AG09319 (cell line): Measurements from ENCODE around the gene ORAI1.

Experiments used
- DNase-seq: peaks from one replicate; pipeline ENCODE4 v3.0.0-alpha.2; 2010; ENCODE audit warnings: low read depth; ENCODE audit errors: extremely low read depth
- CTCF ChIP-seq: IDR thresholded peaks from 2 replicates; pipeline ENCODE4 v1.5.1; 2011; ENCODE audit warnings: low read depth, mild to moderate bottlenecking, inconsistent platforms, low read length, moderate library complexity

ORAI1 gene

GRCh38 chr12:121648458-121649028, 22.2 kb downstream of the ORAI1 start:
- TF ChIP-seq CTCF: no peak
- no peak for DNase-seq

- no peak for DNase-seq
- TF ChIP-seq CTCF: no peak
Observed at GRCh38 chr12:121649322-121649721, 23.0 kb downstream of the ORAI1 start.

DNA sequence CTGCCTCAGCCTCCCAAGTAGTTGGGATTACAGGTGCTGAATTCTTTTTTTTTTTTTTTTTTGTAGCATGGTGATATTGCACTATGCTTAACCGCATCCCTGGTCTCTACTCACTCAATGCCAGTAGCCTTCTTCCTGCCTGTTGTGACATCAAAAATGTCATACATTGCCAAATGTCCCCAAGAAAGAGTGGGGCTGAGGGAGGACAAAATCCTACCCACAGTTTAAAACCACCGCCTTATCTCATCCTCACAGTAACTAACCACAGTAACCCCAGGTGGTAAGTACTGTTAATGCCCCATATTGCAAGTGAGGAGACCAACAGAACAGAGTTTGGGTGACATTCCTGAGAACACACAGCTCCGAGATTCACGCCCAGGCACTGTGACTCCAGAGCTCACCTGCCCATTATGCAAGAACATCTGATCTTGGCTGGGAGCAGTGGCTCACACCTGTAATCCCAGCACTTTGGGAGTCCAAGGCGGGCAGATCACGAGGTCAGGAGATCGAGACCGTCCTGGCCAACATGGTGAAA, 23.6 kb downstream of the ORAI1 start:
- TF ChIP-seq CTCF: no peak
- no peak for DNase-seq

DNA sequence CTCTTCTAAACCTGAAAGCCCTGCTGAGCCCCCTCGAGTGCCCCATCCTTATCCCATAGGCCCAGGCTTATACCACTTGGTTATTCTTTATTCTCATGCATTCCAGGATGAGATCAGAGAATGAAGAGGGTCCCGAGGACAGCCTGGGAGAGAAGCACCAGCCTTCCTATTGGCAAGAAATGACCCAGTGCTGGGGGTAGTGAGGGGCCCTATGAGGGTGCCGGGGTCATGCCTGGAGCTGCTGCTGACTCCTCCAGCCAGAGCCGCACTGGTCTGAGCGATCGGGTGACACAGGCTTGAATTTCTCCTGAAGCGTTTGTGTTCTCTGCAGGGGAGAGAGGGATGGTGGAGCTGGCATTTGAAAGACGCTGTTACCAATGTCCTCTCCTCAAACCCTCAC, 25.0 kb downstream of the ORAI1 start:
- TF ChIP-seq CTCF: no peak
- DNase-seq: no peak

DNA sequence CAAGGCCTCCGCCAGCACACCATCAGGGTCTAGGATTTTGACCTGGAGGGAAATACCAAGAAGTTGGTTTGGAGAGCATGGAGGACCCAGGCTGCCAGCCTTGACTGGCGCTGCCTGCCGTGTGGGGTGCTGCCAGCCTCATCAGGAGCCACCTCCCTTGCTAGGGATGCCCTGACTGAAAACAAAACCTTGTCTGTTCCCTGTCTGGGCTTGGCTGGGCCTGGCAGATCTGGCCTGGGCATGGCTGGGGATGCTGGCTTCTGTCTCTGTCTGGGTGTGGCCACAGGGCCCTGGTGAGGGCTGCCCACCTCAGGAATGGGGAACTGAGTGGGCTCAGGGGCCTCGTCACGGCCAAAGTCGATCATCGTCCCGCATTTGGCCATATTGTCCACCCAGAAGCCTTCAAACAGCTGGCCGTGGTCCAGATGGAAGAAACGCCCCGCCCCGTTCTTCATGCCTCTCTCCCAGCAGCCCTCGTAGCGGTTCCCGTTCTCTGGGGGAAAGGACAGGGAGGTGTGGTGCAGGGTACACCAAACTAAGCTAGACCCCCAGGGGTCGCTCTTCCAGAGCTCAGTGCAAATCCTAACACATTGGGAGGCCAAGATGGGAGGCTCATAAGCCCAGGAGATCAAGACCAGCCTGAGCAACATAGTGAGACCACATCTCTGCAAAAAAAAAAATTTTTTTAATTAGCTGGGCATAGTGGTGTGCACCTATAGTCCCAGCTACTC, 26.6 kb downstream of the ORAI1 start:
- TF ChIP-seq CTCF: no peak

GRCh38 chr12:121653999-121654398, 27.7 kb downstream of the ORAI1 start:
- no peak for TF ChIP-seq CTCF
- no peak for DNase-seq

More for the DNA sequence above, 26.6 kb downstream of the ORAI1 start:
- DNase-seq: no peak

DNA sequence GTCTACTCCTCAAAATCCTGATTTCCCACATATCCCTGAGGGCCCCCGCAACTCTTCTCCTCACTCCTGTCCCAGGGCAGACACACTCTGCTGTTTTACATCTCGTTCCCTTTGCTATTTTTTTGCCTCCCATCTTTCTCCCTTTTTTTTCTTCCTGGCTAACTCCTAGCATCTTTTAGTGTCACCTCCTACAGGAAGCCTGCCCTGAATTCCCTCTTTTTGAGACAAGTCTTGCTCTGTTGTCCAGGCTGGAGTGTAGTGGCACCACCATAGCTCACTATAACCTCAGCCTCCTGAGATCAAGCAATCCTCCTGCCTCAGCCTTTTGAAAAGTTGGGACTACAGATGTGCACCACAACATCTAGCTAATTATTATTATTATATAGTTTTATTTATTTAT, 29.8 kb downstream of the ORAI1 start:
- DNase-seq: no peak
- no peak for TF ChIP-seq CTCF
